Epithelial cell of prostate (primary cell): ENCODE data around the gene CFP.

Source experiments
- DNase-seq: peaks from one replicate; pipeline ENCODE4 v3.0.0-alpha.2; 2011; ENCODE audit warnings: low read depth, low spot score
- H3K27ac ChIP-seq: fragments of 450-650 bp; 2 replicates; pipeline ENCODE4 v1.5.1; 2017; ENCODE audit warnings: mild to moderate bottlenecking

CFP gene

GRCh38 chrX:47643926-47644325, 14.2 kb upstream of the CFP start:
- DNase-seq: no peak

GRCh38 chrX:47638816-47639215, 9.1 kb upstream of the CFP start:
- no peak overlapping the region for H3K27ac ChIP-seq
- no peak for DNase-seq

More at GRCh38 chrX:47643926-47644325, 14.2 kb upstream of the CFP start:
- no peak overlapping the region for H3K27ac ChIP-seq

DNA sequence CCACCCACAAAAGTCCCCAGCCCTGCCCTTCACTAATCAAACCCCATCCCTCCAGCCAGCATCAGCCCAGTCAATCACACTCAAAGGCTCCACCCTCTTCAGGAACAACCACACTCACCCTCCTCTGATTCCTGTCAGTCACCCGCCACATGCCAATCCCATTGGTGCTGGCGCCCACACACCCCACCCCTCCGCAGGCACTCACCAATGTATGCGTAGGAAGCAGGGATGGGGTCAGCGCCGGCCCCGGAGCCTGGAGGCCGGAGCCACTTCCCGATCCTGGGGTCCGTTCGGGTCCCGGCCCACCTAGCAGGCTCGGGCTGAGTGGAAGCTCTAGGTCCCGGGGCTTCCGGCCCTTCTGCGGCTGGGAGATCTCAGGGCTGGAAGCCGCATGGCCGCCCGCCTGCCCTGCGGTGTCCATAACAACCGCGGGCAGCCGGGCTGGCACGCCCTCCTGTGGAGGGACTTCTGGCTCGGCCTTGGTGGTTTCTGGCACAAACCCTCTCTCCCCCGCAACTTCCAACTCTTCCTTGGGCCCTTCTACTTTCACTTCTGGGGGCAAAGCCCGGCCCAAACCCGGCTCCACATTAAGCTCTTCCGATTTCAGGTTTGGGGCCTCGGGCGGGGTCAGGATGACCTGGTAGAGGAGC, 7.9 kb upstream of the CFP start:
- DNase-seq: no peak
- no peak overlapping the region for H3K27ac ChIP-seq

GRCh38 chrX:47634871-47635575, 5.3 kb upstream of the CFP start:
- no peak overlapping the region for H3K27ac ChIP-seq
- DNase-seq: no peak

DNA sequence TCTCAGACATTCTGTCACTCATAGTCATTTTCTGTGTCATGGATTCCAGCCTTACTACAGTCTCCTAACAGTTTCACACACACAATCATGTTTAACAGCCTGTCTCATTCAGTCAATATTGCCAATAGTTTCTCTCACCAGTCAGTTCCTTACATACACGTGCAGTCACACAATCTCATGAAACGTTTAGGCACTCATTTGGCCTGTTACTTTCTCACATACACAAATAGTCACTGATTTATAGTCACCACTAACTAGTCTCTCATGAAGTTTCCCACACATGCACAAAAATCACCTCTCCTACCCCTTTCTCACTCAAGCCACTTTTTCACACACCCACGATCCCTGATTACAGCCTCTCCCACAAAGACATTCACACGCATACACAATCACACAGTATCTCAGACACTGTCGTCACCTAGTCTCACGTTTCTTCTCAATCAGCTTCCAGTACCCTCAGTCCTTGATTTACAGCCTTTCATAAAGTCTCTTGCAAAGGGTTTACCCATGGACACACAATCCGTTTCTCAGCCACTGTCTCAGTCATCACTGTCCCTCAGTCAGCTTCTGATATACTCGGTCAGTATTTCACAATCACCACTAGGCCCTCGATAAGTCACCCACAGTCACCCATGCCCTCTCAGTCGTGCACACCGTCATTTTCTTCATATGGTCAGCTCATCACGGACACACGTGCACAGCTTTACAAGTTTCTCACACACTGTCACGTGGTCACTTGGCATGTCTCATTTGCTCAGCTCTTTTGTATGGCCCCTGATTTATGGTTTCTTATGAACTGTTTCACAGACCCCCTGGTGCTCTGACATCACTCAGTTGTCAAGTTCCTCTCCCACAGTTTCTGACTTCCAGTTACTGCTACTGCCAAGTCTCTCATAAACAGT, 4.2 kb upstream of the CFP start:
- no peak overlapping the region for H3K27ac ChIP-seq
- DNase-seq: no peak

- DNase-seq: no peak
- no peak overlapping the region for H3K27ac ChIP-seq
Observed at GRCh38 chrX:47632666-47633065, 2.9 kb upstream of the CFP start.

- H3K27ac ChIP-seq: no peak overlapping the region
- DNase-seq: no peak
Observed at GRCh38 chrX:47631676-47632075, 1.9 kb upstream of the CFP start.

GRCh38 chrX:47628982-47629381, 748 bp downstream of the CFP start:
- H3K27ac ChIP-seq: no peak overlapping the region
- DNase-seq: no peak

- DNase-seq: no peak
- H3K27ac ChIP-seq: no peak overlapping the region
Observed at GRCh38 chrX:47625365-47625764, 4.4 kb downstream of the CFP start.

DNA sequence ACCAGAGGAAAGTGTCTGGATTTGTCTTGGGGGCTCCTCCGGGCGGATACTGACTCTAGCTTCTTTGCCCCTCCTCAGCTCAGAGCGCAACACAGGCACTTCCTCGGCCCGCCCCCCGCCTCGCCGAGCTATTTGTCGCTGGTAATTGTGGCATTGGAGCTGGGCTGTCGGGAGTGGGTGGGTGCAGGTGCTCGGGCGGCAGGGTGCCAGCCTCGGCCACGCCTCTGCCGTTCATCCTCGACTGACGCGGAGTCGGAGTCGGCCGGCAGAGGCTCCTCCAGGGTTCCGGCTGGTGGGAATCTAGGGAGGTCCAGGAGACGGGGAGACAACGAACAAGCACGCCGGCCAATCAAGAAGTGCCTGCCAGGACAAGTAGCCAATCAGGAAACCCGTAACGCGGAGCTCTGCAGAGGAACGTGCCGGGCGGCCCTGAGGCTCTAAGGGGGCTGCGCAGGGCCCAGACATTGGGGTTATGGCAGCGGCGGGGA, 6.1 kb downstream of the CFP start:
- no peak overlapping the region for H3K27ac ChIP-seq
- DNase-seq: no peak

DNA sequence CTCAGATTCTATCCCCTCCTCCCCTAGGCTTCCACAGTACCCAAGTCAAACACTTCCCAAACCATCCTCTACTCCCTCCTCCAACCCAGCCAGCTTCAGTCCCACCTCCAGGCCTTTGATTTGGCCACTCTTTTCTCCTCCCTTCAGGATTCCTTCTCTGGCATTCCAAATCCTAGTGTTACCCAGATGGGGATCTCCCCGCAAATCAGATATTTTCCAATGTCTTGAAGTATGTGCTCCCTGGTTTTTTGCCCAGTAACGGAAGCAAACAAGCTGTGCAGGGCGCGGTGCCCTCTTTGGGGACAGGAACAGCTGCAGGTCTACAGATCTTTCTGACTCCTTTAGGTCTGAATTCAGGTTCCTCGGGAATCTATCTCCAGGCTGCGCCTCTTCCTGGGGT, 7.9 kb downstream of the CFP start:
- no peak for DNase-seq
- no peak overlapping the region for H3K27ac ChIP-seq

GRCh38 chrX:47620303-47620685, 9.4 kb downstream of the CFP start:
- no peak overlapping the region for H3K27ac ChIP-seq
- DNase-seq: no peak

DNA sequence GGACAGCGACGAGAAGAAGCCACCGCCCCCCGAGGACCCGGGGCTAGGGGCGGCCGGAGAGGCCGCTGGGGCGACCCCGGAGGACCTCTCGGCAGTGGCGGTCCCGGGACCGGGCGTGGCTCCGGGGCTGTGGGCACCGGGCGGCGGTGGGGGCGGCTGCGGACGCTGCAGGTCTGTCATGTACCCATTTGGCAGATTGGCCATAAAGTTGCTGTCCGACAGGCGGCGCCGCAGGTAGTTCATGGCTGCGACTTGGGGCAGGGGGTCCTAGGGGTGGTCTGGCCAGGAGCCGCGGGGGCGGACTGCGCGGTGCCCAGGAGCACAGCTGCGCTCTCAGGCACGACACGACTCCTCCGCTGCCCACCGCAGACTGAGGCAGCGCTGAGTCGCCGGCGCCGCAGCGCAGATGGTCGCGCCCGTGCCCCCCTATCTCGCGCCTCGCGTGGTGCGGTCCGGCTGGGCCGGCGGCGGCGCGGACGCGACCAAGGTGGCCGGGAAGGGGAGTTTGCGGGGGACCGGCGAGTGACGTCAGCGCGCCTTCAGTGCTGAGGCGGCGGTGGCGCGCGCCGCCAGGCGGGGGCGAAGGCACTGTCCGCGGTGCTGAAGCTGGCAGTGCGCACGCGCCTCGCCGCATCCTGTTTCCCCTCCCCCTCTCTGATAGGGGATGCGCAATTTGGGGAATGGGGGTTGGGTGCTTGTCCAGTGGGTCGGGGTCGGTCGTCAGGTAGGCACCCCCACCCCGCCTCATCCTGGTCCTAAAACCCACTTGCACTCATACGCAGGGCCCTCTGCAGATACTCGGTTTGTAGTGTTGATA, 10.0 kb downstream of the CFP start, which contains the start of gene SYN1:
Gene SYN1 (minus strand): TSS at position 372 of the 817 bp plus-strand sequence. CDS start 129 bp downstream, at position 243.
- no peak within 1 kb of the TSS for H3K27ac ChIP-seq
- DNase-seq: peak; percentile 0

DNA sequence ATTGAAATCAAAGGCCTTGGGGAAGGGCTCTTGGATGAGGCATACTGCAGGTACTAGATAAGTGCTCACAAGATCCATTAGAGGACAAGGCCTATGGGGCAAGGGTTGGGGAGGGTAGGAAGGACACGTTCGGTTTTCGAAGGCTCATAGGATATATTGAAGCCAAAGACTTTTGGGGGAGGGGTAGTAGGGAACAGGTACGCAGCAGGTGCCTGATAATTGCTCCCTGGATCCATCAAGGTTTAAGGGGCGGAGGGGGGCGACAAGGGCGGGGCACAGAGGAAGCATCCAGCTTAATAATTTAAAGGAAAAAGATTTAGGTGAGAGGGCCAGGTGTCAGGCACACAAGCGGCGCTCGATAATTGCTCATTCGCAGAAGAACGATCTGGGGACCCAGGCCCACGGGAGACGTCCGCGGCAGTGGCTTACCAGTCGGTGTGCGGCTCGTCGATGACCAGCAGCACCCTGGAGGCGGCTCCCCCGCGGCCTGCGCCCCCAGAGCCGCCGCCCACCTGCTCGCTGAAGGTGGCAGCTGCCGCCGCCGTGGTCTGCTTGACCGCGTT, 10.7 kb downstream of the CFP start:
- H3K27ac ChIP-seq: no peak overlapping the region
- no peak for DNase-seq

DNA sequence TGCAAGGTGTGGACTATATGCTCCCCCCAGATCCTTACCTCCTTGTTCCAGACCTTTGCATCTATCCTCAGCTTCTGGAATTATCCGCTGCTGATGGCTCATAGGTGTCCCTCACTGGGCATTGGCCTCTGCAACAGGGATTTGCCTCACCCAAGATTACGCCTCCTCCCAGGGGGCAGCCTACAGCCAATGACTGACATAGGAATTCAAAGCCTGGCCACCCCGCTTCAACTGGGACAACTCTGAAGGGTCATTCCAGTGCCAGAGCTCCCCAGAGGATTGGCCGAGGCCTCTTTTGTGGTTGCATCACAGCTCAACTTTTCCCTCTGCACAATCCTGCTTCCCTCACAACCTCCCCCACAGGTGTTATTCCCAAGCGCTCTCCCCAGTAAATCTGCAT, 15.1 kb downstream of the CFP start:
- no peak overlapping the region for H3K27ac ChIP-seq
- no peak for DNase-seq

- H3K27ac ChIP-seq: no peak overlapping the region
- DNase-seq: no peak
Observed at GRCh38 chrX:47613082-47613481, 16.6 kb downstream of the CFP start.

DNA sequence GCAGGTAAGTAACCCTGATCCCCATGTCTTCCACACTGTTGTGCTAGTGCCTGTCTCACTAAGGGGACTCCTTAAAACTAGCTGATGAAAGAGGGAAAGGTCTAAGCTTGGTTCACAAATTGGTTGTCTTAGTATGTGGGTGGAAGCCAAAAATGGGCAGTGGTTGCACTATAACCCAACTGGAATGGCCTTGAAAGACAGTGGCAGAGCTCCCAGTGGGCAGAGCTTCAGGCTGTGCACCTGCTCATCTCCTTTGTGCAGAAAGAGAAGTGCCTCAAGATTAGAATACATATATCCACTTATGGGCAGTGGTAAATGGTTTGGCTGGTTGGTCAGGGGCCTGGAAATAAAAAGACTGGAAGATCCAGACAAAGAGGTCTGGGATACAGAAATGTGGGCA, 17.3 kb downstream of the CFP start:
- H3K27ac ChIP-seq: no peak overlapping the region
- no peak for DNase-seq

DNA sequence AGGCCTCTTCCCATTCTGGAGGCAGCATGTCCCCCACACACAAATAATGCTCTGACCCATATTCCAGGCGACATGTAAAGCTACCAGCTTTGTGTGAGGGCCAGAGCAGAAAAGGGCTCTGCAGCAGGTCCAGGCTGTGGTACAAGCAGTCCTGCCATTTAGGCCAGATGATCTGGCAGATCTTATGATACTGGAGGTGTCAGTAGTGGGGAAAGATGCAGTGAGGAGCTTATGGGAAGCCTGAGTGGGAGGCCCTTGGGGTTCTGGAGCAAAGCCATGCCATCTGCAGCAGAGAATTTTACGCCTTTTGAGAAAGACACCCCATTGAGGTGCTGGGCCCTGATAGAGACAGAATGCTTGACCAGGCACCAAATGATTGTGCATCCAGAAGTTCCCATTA, 17.8 kb downstream of the CFP start:
- no peak overlapping the region for H3K27ac ChIP-seq
- no peak for DNase-seq

- no peak overlapping the region for H3K27ac ChIP-seq
- DNase-seq: no peak
Observed at GRCh38 chrX:47611489-47611888, 18.2 kb downstream of the CFP start.

DNA sequence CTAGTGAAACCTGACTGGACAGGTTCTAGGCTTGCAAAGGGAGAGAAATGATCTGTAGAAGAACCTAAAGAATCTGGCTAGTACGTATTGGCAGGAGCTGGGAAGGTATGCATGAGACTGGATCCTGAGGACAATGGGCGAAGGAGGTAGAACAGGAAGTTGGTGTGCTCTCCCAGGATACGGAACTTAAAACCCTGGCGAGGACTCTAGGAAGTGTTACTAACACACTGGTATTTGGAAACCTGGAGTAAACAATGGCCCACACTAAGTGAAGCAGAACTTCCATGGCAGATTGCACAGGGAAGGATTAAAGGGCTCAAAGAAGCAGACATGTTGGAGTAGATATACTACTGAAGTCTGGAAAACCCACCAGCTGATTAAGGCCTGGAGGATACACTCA, 19.2 kb downstream of the CFP start:
- DNase-seq: no peak
- H3K27ac ChIP-seq: no peak overlapping the region
